Epithelial cell of esophagus (primary cell): ENCODE data around the gene HTR7.

Experiments
- DNase-seq: peaks from one replicate; pipeline ENCODE4 v3.0.0; 2010; ENCODE audit warnings: low read depth
- H3K4me3 ChIP-seq: 2 replicates; pipeline ENCODE4 v1.5.1; 2011; ENCODE audit warnings: mild to moderate bottlenecking, low read length, control low read depth
- CTCF ChIP-seq: IDR thresholded peaks from 2 replicates; pipeline ENCODE4 v1.5.1; 2011; ENCODE audit warnings: low read depth, mild to moderate bottlenecking, low read length, control low read depth, inconsistent platforms; ENCODE audit not compliant: insufficient read depth; ENCODE audit errors: missing control alignments

The HTR7 gene

GRCh38 chr10:90723416-90724068 is 134.3 kb downstream of the HTR7 start:
- H3K4me3 ChIP-seq: no peak overlapping the region
- DNase-seq: peak; percentile 73
- TF ChIP-seq CTCF: peak; percentile 19

DNA sequence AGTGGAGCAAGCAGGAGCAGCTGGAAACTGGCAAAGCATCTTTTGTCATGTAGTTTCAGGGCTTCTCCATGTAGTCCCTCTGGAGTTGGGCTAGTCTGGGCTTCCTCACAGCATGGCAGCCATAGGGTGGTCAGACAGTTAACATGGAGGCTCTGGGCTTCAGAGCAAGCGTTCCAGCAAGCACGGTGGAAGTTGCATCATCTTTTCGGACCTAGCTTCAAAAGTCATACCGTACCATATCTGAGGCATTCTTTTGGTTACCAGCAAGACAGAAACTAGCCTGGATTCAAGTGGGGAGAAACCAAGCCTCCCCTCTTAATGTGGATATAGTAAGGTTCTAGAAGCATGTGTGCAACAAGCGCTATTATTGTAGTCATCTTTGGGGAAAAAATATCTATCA is 135.0 kb downstream of the HTR7 start:
- DNase-seq: no peak
- no peak for TF ChIP-seq CTCF
- H3K4me3 ChIP-seq: no peak overlapping the region

DNA sequence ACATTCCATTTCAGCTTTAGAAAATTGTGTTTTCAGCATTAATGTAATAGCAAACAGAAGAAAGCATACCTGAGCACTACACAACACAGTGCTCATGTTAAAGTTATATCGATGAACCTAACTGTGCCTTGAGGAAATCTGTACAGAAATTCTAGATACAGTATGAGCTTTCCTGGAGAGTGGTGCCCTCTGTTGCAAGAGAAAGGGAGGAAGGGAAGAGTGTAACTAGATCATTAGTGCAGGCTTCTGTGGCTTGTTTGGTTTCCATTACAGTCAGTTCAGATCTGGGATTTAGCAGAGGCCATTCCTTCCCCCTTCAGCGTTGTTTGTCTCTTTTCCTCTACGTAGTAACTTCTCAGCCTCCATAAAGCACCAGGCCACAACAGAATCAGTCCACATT is 139.7 kb downstream of the HTR7 start:
- no peak overlapping the region for H3K4me3 ChIP-seq
- TF ChIP-seq CTCF: peak; percentile 23
- DNase-seq: peak; percentile 9

DNA sequence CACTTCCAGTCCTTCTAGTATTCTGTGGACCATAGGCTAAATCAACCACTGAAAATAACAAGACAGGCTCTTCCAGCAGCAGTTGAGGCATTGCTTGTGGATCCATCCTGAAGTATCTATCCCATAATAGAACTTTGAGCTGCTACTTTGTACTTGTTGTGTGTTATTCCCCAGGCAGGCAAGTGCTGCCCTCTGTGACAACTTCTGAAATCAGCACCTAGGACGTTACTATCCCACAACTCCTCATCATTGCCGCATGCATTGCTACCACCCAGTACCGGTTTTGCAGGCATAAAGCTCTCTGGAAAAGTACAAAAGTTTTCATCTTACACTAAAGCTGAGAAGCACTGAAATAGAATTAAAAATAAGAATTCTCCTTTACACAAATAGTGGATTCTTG is 145.3 kb downstream of the HTR7 start:
- DNase-seq: no peak
- no peak for TF ChIP-seq CTCF
- H3K4me3 ChIP-seq: no peak overlapping the region

GRCh38 chr10:90709727-90710126 is 148.1 kb downstream of the HTR7 start:
- H3K4me3 ChIP-seq: no peak overlapping the region
- TF ChIP-seq CTCF: no peak
- DNase-seq: no peak

DNA sequence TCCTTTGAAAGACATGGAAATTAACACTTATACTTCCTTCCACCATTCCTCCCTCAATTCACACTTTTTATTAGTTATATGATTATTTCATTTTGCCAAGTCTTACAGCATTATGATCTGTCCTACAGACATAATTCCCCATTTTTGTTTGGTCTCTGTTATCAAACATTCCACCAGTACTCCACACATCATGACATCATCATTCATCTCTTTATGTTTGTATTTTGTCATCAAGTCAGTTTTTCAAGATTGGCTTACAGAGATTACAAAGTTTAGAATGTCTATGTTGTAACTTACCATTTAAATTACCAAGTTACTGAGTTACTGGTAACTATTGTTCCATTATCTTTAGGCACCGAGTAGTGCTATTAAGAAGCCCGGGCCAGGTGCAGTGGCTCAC is 150.2 kb downstream of the HTR7 start:
- no peak for TF ChIP-seq CTCF
- no peak for DNase-seq
- no peak overlapping the region for H3K4me3 ChIP-seq

DNA sequence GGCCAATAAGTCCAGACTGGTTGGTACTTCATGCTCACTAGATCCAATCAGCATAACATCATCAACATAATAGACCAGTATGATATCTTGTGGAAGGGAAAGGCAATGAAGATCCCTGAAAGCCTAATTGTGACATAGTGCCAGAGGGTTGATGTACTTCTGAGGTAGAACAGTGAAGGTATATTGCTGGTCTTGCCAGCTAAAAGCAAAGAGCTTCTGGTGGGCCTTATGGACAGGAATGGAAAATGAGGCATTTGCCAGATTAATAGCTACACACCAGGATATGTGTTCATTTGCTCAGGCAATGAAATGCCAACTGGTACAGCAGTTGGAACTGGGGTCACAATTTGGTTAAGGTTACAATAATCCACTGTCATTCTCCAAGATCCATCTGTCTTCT is 156.4 kb downstream of the HTR7 start:
- TF ChIP-seq CTCF: no peak
- H3K4me3 ChIP-seq: no peak overlapping the region
- no peak for DNase-seq
